ENCODE data around the gene SCOC. TPM values are rescaled to one million over a fixed set of nuclear protein-coding genes. Genes with fewer than 3 reads are reported as not detected.

Gene SCOC
- total RNA-seq, 1 donor from 2014 or later: 13.6 TPM

- H3K4me1 ChIP-seq (ENCODE audit: control insufficient read depth in 3 of 3, insufficient read depth in 3 of 3, low read length in 3 of 3): no peaks in the 10 kb centered on the region
- no peaks in the 10 kb centered on the region for H3K9me3 ChIP-seq (ENCODE audit: control insufficient read depth in 3 of 3, low read length in 3 of 3)
- no peaks in the 10 kb centered on the region for H3K36me3 ChIP-seq (ENCODE audit: control insufficient read depth in 3 of 3, insufficient read depth in 3 of 3, low read length in 3 of 3)
- no peaks in the 10 kb centered on the region for H3K27me3 ChIP-seq (ENCODE audit: control insufficient read depth in 3 of 3, insufficient read depth in 3 of 3, low read length in 3 of 3)
- H3K9ac ChIP-seq (ENCODE audit: low read depth in 1 of 3, low read length in 3 of 3): no peak overlapping the region
- no peak overlapping the region for H3K4me3 ChIP-seq (ENCODE audit: low read length in 3 of 3)
- no peak overlapping the region for H3K27ac ChIP-seq (ENCODE audit: low read depth, low read length)
Observed at GRCh38 chr4:140359562-140360427, 13.7 kb upstream of the SCOC start.

GRCh38 chr4:140361099-140361498, 12.3 kb upstream of the SCOC start:
- Histone ChIP-seq H3K9me3 (ENCODE audit: control insufficient read depth in 3 of 3, low read length in 3 of 3) (no peaks in the 10 kb centered on the region), H3K4me3 (ENCODE audit: low read length in 3 of 3) (no peak overlapping the region), H3K9ac (ENCODE audit: low read depth in 1 of 3, low read length in 3 of 3) (no peak overlapping the region), H3K27ac (ENCODE audit: low read depth, low read length) (no peak overlapping the region), H3K27me3 (ENCODE audit: control insufficient read depth in 3 of 3, insufficient read depth in 3 of 3, low read length in 3 of 3) (no peaks in the 10 kb centered on the region), H3K36me3 (ENCODE audit: control insufficient read depth in 3 of 3, insufficient read depth in 3 of 3, low read length in 3 of 3) (no peaks in the 10 kb centered on the region), H3K4me1 (ENCODE audit: control insufficient read depth in 3 of 3, insufficient read depth in 3 of 3, low read length in 3 of 3) (no peaks in the 10 kb centered on the region)

GRCh38 chr4:140363051-140363450, 10.4 kb upstream of the SCOC start:
- no peaks in the 10 kb centered on the region for H3K36me3 ChIP-seq (ENCODE audit: control insufficient read depth in 3 of 3, insufficient read depth in 3 of 3, low read length in 3 of 3)
- no peak overlapping the region for H3K27ac ChIP-seq (ENCODE audit: low read depth, low read length)
- no peak overlapping the region for H3K4me3 ChIP-seq (ENCODE audit: low read length in 3 of 3)
- no peak overlapping the region for H3K9ac ChIP-seq (ENCODE audit: low read depth in 1 of 3, low read length in 3 of 3)
- H3K4me1 ChIP-seq (ENCODE audit: control insufficient read depth in 3 of 3, insufficient read depth in 3 of 3, low read length in 3 of 3): no peaks in the 10 kb centered on the region
- H3K9me3 ChIP-seq (ENCODE audit: control insufficient read depth in 3 of 3, low read length in 3 of 3): no peaks in the 10 kb centered on the region
- no peaks in the 10 kb centered on the region for H3K27me3 ChIP-seq (ENCODE audit: control insufficient read depth in 3 of 3, insufficient read depth in 3 of 3, low read length in 3 of 3)

DNA sequence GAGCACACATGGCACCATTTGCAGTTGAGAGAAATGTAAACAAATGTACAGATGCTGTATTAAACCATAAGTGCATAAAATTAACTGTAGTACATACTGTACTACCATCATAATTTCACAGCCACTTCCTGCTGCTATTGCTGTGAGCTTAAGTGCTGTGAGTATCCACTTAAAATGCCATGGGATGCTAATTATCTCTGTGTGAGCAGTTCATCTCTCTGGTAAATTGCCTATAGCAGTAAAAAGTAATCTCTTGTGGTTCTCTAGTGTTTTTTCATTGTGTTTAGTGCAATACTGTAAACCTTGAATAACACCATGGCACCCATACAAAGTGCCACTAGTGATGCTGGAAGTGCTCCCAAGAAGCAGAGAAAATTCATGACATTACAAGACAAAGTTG, 9.9 kb upstream of the SCOC start:
- Histone ChIP-seq H3K9me3 (ENCODE audit: control insufficient read depth in 3 of 3, low read length in 3 of 3) (no peaks in the 10 kb centered on the region), H3K27me3 (ENCODE audit: control insufficient read depth in 3 of 3, insufficient read depth in 3 of 3, low read length in 3 of 3) (no peaks in the 10 kb centered on the region), H3K4me3 (ENCODE audit: low read length in 3 of 3) (no peak overlapping the region), H3K36me3 (ENCODE audit: control insufficient read depth in 3 of 3, insufficient read depth in 3 of 3, low read length in 3 of 3) (no peaks in the 10 kb centered on the region), H3K4me1 (ENCODE audit: control insufficient read depth in 3 of 3, insufficient read depth in 3 of 3, low read length in 3 of 3) (no peaks in the 10 kb centered on the region), H3K27ac (ENCODE audit: low read depth, low read length) (no peak overlapping the region), H3K9ac (ENCODE audit: low read depth in 1 of 3, low read length in 3 of 3) (no peak overlapping the region)

GRCh38 chr4:140367738-140368137, 5.7 kb upstream of the SCOC start:
- Histone ChIP-seq H3K4me3 (ENCODE audit: low read length in 3 of 3) (no peak overlapping the region), H3K27me3 (ENCODE audit: control insufficient read depth in 3 of 3, insufficient read depth in 3 of 3, low read length in 3 of 3) (no peaks in the 10 kb centered on the region), H3K27ac (ENCODE audit: low read depth, low read length) (no peak overlapping the region)

DNA sequence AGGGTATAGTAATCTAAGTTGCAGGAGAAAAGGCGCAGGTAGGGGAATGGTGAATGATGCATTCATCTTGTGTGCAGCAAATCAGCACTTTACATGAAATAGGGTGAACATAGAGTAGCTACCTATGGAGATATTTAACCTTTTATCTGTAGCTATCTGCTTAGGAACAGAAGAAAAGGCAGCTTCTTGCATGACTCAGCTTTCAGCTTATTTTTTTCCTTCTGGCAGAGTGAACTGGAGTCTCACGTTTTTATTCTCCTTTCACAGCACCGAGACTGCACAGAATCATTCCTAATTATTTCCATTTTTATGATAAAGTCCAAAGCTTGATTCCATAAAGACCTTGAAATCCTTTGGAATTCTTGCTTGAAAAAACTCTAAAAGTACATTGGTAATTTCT, 4.8 kb upstream of the SCOC start:
- H3K27me3 ChIP-seq (ENCODE audit: control insufficient read depth in 3 of 3, insufficient read depth in 3 of 3, low read length in 3 of 3): no peaks in the 10 kb centered on the region
- no peak overlapping the region for H3K27ac ChIP-seq (ENCODE audit: low read depth, low read length)
- H3K9ac ChIP-seq (ENCODE audit: low read depth in 1 of 3, low read length in 3 of 3): no peak overlapping the region
- no peaks in the 10 kb centered on the region for H3K9me3 ChIP-seq (ENCODE audit: control insufficient read depth in 3 of 3, low read length in 3 of 3)
- peaks cover 0 to 4% (median 0%) of the 10 kb centered on the region in 3 donors for H3K4me1 ChIP-seq (ENCODE audit: control insufficient read depth in 3 of 3, insufficient read depth in 3 of 3, low read length in 3 of 3)
- H3K36me3 ChIP-seq (ENCODE audit: control insufficient read depth in 3 of 3, insufficient read depth in 3 of 3, low read length in 3 of 3): no peaks in the 10 kb centered on the region
- H3K4me3 ChIP-seq (ENCODE audit: low read length in 3 of 3): no peak overlapping the region

More at GRCh38 chr4:140367738-140368137, 5.7 kb upstream of the SCOC start:
- Histone ChIP-seq H3K9me3 (ENCODE audit: control insufficient read depth in 3 of 3, low read length in 3 of 3) (no peaks in the 10 kb centered on the region), H3K9ac (ENCODE audit: low read depth in 1 of 3, low read length in 3 of 3) (no peak overlapping the region), H3K4me1 (ENCODE audit: control insufficient read depth in 3 of 3, insufficient read depth in 3 of 3, low read length in 3 of 3) (peaks cover 0 to 3% (median 0%) of the 10 kb centered on the region in 3 donors), H3K36me3 (ENCODE audit: control insufficient read depth in 3 of 3, insufficient read depth in 3 of 3, low read length in 3 of 3) (no peaks in the 10 kb centered on the region)

DNA sequence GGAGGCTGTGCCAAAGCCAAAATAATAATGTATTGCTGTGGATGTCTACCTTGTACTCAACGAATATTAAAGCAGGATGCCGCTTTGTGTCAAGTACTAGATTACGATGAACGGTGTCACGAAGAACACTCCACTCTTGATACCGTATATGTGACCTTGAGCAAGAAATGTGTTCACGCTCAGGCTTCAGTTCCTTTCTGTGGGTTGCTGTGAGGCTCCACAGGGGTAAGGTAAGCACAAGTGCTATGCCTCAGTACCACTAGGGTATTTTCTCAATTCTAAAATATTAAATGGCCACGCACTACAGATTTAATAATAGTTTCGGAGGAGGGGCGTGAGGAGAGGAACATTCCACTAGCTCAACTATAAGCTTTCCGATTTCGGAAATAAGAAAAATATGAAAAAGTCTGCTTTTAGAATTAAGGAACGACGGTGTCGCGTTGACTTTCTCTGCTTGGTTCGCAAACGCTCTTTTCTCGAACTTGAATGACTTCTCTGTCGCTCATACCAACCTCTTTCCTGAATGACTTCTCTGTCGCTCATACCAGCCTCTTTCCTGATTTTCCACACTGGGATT, 607 bp upstream of the SCOC start:
- Histone ChIP-seq H3K4me3 (ENCODE audit: low read length in 3 of 3) (peak overlapping the region; percentile 90), H3K36me3 (ENCODE audit: control insufficient read depth in 3 of 3, insufficient read depth in 3 of 3, low read length in 3 of 3) (no peaks in the 10 kb centered on the region), H3K9ac (ENCODE audit: low read depth in 1 of 3, low read length in 3 of 3) (peak overlapping the region; percentile 79 to 84 (median 83)), H3K9me3 (ENCODE audit: control insufficient read depth in 3 of 3, low read length in 3 of 3) (no peaks in the 10 kb centered on the region), H3K4me1 (ENCODE audit: control insufficient read depth in 3 of 3, insufficient read depth in 3 of 3, low read length in 3 of 3) (peaks cover 12 to 21% (median 13%) of the 10 kb centered on the region in 3 donors), H3K27me3 (ENCODE audit: control insufficient read depth in 3 of 3, insufficient read depth in 3 of 3, low read length in 3 of 3) (no peaks in the 10 kb centered on the region), H3K27ac (ENCODE audit: low read depth, low read length) (peak overlapping the region; percentile 79)

GRCh38 chr4:140374130-140374477, 658 bp downstream of the SCOC start:
- H3K36me3 ChIP-seq (ENCODE audit: control insufficient read depth in 3 of 3, insufficient read depth in 3 of 3, low read length in 3 of 3): no peaks in the 10 kb centered on the region
- H3K27ac ChIP-seq (ENCODE audit: low read depth, low read length): peak overlapping the region; percentile 88
- H3K9ac ChIP-seq (ENCODE audit: low read depth in 1 of 3, low read length in 3 of 3): peak overlapping the region; percentile 85 to 93 (median 88)
- H3K4me3 ChIP-seq (ENCODE audit: low read length in 3 of 3): peak overlapping the region; percentile 79 to 90 (median 90)
- no peaks in the 10 kb centered on the region for H3K9me3 ChIP-seq (ENCODE audit: control insufficient read depth in 3 of 3, low read length in 3 of 3)
- H3K27me3 ChIP-seq (ENCODE audit: control insufficient read depth in 3 of 3, insufficient read depth in 3 of 3, low read length in 3 of 3): no peaks in the 10 kb centered on the region
- peaks cover 12 to 21% (median 13%) of the 10 kb centered on the region in 3 donors for H3K4me1 ChIP-seq (ENCODE audit: control insufficient read depth in 3 of 3, insufficient read depth in 3 of 3, low read length in 3 of 3)

DNA sequence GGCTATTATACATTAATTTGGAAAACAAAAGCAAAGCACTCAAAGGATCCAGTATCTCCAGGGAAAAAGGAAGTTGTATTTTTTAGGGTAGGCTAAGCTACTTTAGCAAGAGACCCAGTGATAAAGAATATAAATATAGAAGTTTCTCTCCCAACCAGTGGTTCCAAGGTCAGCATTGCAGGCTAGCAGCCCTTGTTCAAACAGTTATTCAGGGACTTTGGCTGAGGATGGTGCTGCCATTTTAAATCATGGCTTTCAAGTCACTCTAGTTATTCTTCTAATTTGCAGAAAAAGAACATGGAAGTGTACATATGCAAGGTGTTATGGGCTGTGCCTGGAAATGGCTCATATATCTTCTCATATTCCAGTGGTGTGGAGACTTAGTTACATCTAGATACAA, 9.3 kb downstream of the SCOC start:
- Histone ChIP-seq H3K36me3 (ENCODE audit: control insufficient read depth in 3 of 3, insufficient read depth in 3 of 3, low read length in 3 of 3) (peaks cover 0 to 17% (median 0%) of the 10 kb centered on the region in 3 donors), H3K27ac (ENCODE audit: low read depth, low read length) (no peak overlapping the region), H3K4me1 (ENCODE audit: control insufficient read depth in 3 of 3, insufficient read depth in 3 of 3, low read length in 3 of 3) (no peaks in the 10 kb centered on the region), H3K27me3 (ENCODE audit: control insufficient read depth in 3 of 3, insufficient read depth in 3 of 3, low read length in 3 of 3) (no peaks in the 10 kb centered on the region), H3K9ac (ENCODE audit: low read depth in 1 of 3, low read length in 3 of 3) (no peak overlapping the region), H3K9me3 (ENCODE audit: control insufficient read depth in 3 of 3, low read length in 3 of 3) (no peaks in the 10 kb centered on the region), H3K4me3 (ENCODE audit: low read length in 3 of 3) (no peak overlapping the region)

GRCh38 chr4:140388015-140388414, 14.6 kb downstream of the SCOC start:
- Histone ChIP-seq H3K27ac (ENCODE audit: low read depth, low read length) (no peak overlapping the region), H3K4me1 (ENCODE audit: control insufficient read depth in 3 of 3, insufficient read depth in 3 of 3, low read length in 3 of 3) (no peaks in the 10 kb centered on the region), H3K9me3 (ENCODE audit: control insufficient read depth in 3 of 3, low read length in 3 of 3) (no peaks in the 10 kb centered on the region), H3K9ac (ENCODE audit: low read depth in 1 of 3, low read length in 3 of 3) (no peak overlapping the region), H3K36me3 (ENCODE audit: control insufficient read depth in 3 of 3, insufficient read depth in 3 of 3, low read length in 3 of 3) (peaks cover 0 to 7% (median 0%) of the 10 kb centered on the region in 3 donors), H3K4me3 (ENCODE audit: low read length in 3 of 3) (no peak overlapping the region), H3K27me3 (ENCODE audit: control insufficient read depth in 3 of 3, insufficient read depth in 3 of 3, low read length in 3 of 3) (no peaks in the 10 kb centered on the region)

All from skeletal muscle tissue (tissue), 4 donors.